Measurements from ENCODE around the gene IRAK1. TPM values are rescaled to one million over a fixed set of nuclear protein-coding genes. Genes with fewer than 3 reads are reported as not detected.
A peak's percentile ranks its signal among the peaks of the same experiment; 100 is the strongest.

The IRAK1 gene
- total RNA-seq, 2 experiments from 2014 or later, result 61.2 to 67.4 TPM

GRCh38 chrX:154018518-154019060, 1.1 kb downstream of the IRAK1 start:
- Histone ChIP-seq H3K4me3 (ENCODE audit: low read length) (peak overlapping the region; percentile 57), H3K27me3 (ENCODE audit: control insufficient read depth in 1 of 2, insufficient read depth in 2 of 2, low read length in 2 of 2) (no peaks in the 10 kb centered on the region), H3K9me3 (ENCODE audit: control insufficient read depth in 1 of 2, insufficient read depth in 1 of 2, low read length in 2 of 2) (no peaks in the 10 kb centered on the region), H3K27ac (ENCODE audit: low read depth in 1 of 2, low read length in 2 of 2) (peak overlapping the region; percentile 60 to 61), H3K4me1 (ENCODE audit: insufficient read depth, low read length) (peaks cover 45% of the 10 kb centered on the region), H3K36me3 (ENCODE audit: insufficient read depth, low read length) (peaks cover 27% of the 10 kb centered on the region)
- intact Hi-C loops (cut with DNase I, micrococcal nuclease), result loop anchor here (5.0 to 10.0 kb wide), 4 partner anchors 41 to 356 kb away; partner anchors contain the start of genes EMD (in 1 of the 2), FLNA (in 1 of the 2) and MECP2 (in 1 of the 2)
- DNase-seq, result no peak
- Mint-ChIP-seq H3K27me3 (no peaks in the 10 kb centered on the region), H3K27ac (peak overlapping the region; percentile 84), H3K4me3 (peak overlapping the region; percentile 87), H3K9me3 (no peaks in the 10 kb centered on the region), H3K4me1 (ENCODE audit: low read depth) (peaks cover 7% of the 10 kb centered on the region), H3K36me3 (ENCODE audit: low read depth) (peaks cover 34% of the 10 kb centered on the region)
- ChIA-PET POLR2A (interaction anchor here (0.6 to 2.3 kb wide), 7 partner anchors 33 to 360 kb away, joined by 3 to 16 read pairs (median 4); partner anchors contain the start of genes EMD and HCFC1), CTCF (interaction anchor here (2.0 kb wide), 1 partner anchor 94 kb away, joined by 6 read pairs; no protein-coding TSS in a partner anchor)
- ATAC-seq (ENCODE audit: poor library complexity), result no peak
- no peak for TF ChIP-seq CTCF (IDR thresholded peaks at IDR 0.05)

- H3K4me3 ChIP-seq (ENCODE audit: low read length), result peak overlapping the region; percentile 57
- no peaks in the 10 kb centered on the region for H3K9me3 ChIP-seq (ENCODE audit: control insufficient read depth in 1 of 2, insufficient read depth in 1 of 2, low read length in 2 of 2)
- H3K27me3 ChIP-seq (ENCODE audit: control insufficient read depth in 1 of 2, insufficient read depth in 2 of 2, low read length in 2 of 2), result no peaks in the 10 kb centered on the region
- DNase-seq (no peak), ATAC-seq (ENCODE audit: poor library complexity) (no peak)
- H3K36me3 ChIP-seq (ENCODE audit: insufficient read depth, low read length), result peaks cover 30% of the 10 kb centered on the region
- ChIA-PET POLR2A (interaction anchor here (0.6 to 1.2 kb wide), 4 partner anchors 32 to 78 kb away, joined by 3 read pairs; partner anchors contain the start of gene HCFC1), CTCF (interaction anchor here (0.9 to 2.0 kb wide), 2 partner anchors 49 to 93 kb away, joined by 3 to 6 read pairs; no protein-coding TSS in a partner anchor)
- no peaks in the 10 kb centered on the region for H3K9me3 Mint-ChIP-seq
- H3K27ac ChIP-seq (ENCODE audit: low read depth in 1 of 2, low read length in 2 of 2), result peak overlapping the region; percentile 60 to 61
- H3K36me3 Mint-ChIP-seq (ENCODE audit: low read depth), result peaks cover 34% of the 10 kb centered on the region
- H3K27ac Mint-ChIP-seq, result peak overlapping the region; percentile 84
- peak overlapping the region; percentile 87 for H3K4me3 Mint-ChIP-seq
- H3K4me1 ChIP-seq (ENCODE audit: insufficient read depth, low read length), result peaks cover 52% of the 10 kb centered on the region
- peaks cover 9% of the 10 kb centered on the region for H3K4me1 Mint-ChIP-seq (ENCODE audit: low read depth)
- intact Hi-C loops (cut with DNase I, micrococcal nuclease), result loop anchor here (5.0 to 10.0 kb wide), 4 partner anchors 41 to 357 kb away; partner anchors contain the start of genes EMD (in 1 of the 2), FLNA (in 1 of the 2) and MECP2 (in 1 of the 2)
- H3K27me3 Mint-ChIP-seq, result no peaks in the 10 kb centered on the region
- no peak for TF ChIP-seq CTCF (IDR thresholded peaks at IDR 0.05)
These were observed 1.8 kb downstream of the IRAK1 start for GRCh38 chrX:154017766-154018517.

GRCh38 chrX:154016366-154017076, 3.2 kb downstream of the IRAK1 start:
- ATAC-seq (ENCODE audit: poor library complexity) (no peak), DNase-seq (no peak)
- Mint-ChIP-seq H3K27ac (no peak overlapping the region), H3K4me1 (ENCODE audit: low read depth) (peaks cover 9% of the 10 kb centered on the region), H3K36me3 (ENCODE audit: low read depth) (peaks cover 34% of the 10 kb centered on the region), H3K27me3 (no peaks in the 10 kb centered on the region), H3K9me3 (no peaks in the 10 kb centered on the region), H3K4me3 (no peak overlapping the region)
- intact Hi-C loops (cut with DNase I, micrococcal nuclease), result loop anchor here (5.0 to 10.0 kb wide), 4 partner anchors 39 to 358 kb away; partner anchors contain the start of genes EMD (in 1 of the 2), FLNA (in 1 of the 2) and MECP2 (in 1 of the 2)
- ChIA-PET POLR2A (no interaction called here), CTCF (interaction anchor here (0.9 kb wide), 1 partner anchor 48 kb away, joined by 3 read pairs; no protein-coding TSS in a partner anchor)
- no peak for TF ChIP-seq CTCF (IDR thresholded peaks at IDR 0.05)
- Histone ChIP-seq H3K27me3 (ENCODE audit: control insufficient read depth in 1 of 2, insufficient read depth in 2 of 2, low read length in 2 of 2) (no peaks in the 10 kb centered on the region), H3K4me1 (ENCODE audit: insufficient read depth, low read length) (peaks cover 50% of the 10 kb centered on the region), H3K27ac (ENCODE audit: low read depth in 1 of 2, low read length in 2 of 2) (no peak overlapping the region), H3K36me3 (ENCODE audit: insufficient read depth, low read length) (peaks cover 42% of the 10 kb centered on the region), H3K4me3 (ENCODE audit: low read length) (no peak overlapping the region), H3K9me3 (ENCODE audit: control insufficient read depth in 1 of 2, insufficient read depth in 1 of 2, low read length in 2 of 2) (no peaks in the 10 kb centered on the region)
